ENCODE measurements around the gene PCSK6. TPM values are rescaled to one million over a fixed set of nuclear protein-coding genes. Genes with fewer than 3 reads are reported as not detected.

Gene PCSK6
- total and polyA plus RNA-seq, 2 of the 8 experiments (the other 6 are each of a cell fraction or from before 2014, with no cell fraction given) = 1.9 to 4.0 TPM

DNA sequence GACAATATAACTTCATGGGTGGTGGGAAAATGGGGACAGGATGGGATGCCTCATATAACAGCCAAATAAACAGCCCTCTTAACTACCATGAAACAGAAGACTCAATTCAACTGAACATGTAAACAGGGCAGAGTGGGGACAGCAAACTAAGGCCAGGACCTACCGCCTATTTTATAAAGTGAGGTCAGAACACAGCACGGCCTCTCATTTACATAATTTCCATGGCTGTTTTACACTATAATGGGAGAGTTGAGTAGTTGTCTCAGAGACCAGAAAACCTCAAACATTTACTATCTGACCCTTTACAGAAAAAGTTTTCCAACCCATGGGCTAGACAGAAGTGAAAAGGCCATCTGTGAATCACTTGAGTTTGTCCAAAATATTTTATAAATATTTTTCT lies 137.8 kb downstream of the PCSK6 start (continued):
- no peak for TF ChIP-seq KDM1A (IDR thresholded peaks at IDR 0.05; ENCODE audit: borderline replicate concordance, low read length)
- no peak for TF ChIP-seq NRF1 (IDR thresholded peaks at IDR 0.05; ENCODE audit: low read depth, low read length)

Measured in H1 (cell line).